Nephron (organoid): Measurements from ENCODE around the gene CUZD1.

ENCODE experiments used
- H3K27ac Mint-ChIP-seq, 3 experiments: 2 replicates each; pipeline ENCODE4 v1.8.0; 2020; ENCODE audit warnings: mixed read lengths in 3 of 3, mild to moderate bottlenecking in 2 of 3, moderate library complexity in 1 of 3
- H3K27me3 Mint-ChIP-seq: 2 replicates; pipeline ENCODE4 v1.8.0; 2021; ENCODE audit warnings: low read depth, mild to moderate bottlenecking, moderate library complexity, mixed read lengths
- H3K36me3 Mint-ChIP-seq: 2 replicates; pipeline ENCODE4 v1.8.0; 2020; ENCODE audit warnings: low read depth, mixed read lengths
- H3K4me1 Mint-ChIP-seq: 2 replicates; pipeline ENCODE4 v1.8.0; 2020; ENCODE audit warnings: mixed read lengths
- H3K4me3 Mint-ChIP-seq, 3 experiments: 2 replicates each; pipeline ENCODE4 v1.8.0; 2020; ENCODE audit warnings: mild to moderate bottlenecking in 3 of 3, mixed read lengths in 3 of 3, moderate library complexity in 2 of 3
- H3K9me3 Mint-ChIP-seq: 2 replicates; pipeline ENCODE4 v1.8.0; 2020; ENCODE audit warnings: mixed read lengths
- TF ChIP-seq, protein P1 (sequence below), 3 experiments: fragments of 200-600 bp; sonication (generic); IDR thresholded peaks; one replicate each; pipeline ENCODE4 v1.5.0; 2021; ENCODE audit warnings: antibody characterized with exemption in 3 of 3; ENCODE audit not compliant: unreplicated experiment in 3 of 3

CUZD1 gene, protein sequence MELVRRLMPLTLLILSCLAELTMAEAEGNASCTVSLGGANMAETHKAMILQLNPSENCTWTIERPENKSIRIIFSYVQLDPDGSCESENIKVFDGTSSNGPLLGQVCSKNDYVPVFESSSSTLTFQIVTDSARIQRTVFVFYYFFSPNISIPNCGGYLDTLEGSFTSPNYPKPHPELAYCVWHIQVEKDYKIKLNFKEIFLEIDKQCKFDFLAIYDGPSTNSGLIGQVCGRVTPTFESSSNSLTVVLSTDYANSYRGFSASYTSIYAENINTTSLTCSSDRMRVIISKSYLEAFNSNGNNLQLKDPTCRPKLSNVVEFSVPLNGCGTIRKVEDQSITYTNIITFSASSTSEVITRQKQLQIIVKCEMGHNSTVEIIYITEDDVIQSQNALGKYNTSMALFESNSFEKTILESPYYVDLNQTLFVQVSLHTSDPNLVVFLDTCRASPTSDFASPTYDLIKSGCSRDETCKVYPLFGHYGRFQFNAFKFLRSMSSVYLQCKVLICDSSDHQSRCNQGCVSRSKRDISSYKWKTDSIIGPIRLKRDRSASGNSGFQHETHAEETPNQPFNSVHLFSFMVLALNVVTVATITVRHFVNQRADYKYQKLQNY

DNA sequence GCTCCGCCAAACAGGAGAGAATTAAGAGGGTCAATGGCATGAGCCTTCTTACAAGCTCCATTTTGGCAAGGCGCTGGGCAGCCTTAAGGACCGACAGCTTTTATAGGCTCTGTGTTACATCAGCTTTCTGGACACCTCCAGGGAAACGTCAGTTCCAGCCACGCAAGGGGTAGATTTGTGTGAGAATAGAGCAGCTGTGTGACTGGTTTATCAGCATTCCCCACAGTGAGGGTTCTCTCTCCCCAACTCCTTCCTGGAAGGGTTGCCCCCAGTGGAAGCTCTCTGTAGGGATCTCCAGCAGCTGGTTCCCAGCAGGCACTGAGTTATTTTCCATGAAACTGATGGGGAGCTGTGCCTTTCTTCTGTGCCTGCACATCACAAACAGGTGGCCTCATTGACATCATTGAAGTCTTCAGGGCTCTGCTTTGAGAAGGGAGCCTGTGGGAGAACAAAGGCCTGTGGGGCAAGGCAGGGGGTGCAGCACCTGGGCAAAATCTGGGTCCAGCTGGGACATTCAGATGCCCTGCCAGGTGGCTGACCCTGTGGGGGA is at the start of gene CUZD1:
Gene CUZD1 (minus strand): TSS at position 75 of the 550 bp plus-strand sequence. CDS start 14 bp downstream, at position 61.
- Mint-ChIP-seq H3K4me1 (peaks cover 8% of the 10 kb centered on the region), H3K36me3 (no peaks in the 10 kb centered on the region), H3K9me3 (no peaks in the 10 kb centered on the region), H3K27me3 (peaks cover 5% of the 10 kb centered on the region), H3K27ac (no peak within 1 kb of the TSS), H3K4me3 (no peak within 1 kb of the TSS)
- TF ChIP-seq, protein P1, sequence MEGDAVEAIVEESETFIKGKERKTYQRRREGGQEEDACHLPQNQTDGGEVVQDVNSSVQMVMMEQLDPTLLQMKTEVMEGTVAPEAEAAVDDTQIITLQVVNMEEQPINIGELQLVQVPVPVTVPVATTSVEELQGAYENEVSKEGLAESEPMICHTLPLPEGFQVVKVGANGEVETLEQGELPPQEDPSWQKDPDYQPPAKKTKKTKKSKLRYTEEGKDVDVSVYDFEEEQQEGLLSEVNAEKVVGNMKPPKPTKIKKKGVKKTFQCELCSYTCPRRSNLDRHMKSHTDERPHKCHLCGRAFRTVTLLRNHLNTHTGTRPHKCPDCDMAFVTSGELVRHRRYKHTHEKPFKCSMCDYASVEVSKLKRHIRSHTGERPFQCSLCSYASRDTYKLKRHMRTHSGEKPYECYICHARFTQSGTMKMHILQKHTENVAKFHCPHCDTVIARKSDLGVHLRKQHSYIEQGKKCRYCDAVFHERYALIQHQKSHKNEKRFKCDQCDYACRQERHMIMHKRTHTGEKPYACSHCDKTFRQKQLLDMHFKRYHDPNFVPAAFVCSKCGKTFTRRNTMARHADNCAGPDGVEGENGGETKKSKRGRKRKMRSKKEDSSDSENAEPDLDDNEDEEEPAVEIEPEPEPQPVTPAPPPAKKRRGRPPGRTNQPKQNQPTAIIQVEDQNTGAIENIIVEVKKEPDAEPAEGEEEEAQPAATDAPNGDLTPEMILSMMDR (IDR thresholded peaks at IDR 0.05; ENCODE audit: unreplicated experiment in 3 of 3), result no peak

DNA sequence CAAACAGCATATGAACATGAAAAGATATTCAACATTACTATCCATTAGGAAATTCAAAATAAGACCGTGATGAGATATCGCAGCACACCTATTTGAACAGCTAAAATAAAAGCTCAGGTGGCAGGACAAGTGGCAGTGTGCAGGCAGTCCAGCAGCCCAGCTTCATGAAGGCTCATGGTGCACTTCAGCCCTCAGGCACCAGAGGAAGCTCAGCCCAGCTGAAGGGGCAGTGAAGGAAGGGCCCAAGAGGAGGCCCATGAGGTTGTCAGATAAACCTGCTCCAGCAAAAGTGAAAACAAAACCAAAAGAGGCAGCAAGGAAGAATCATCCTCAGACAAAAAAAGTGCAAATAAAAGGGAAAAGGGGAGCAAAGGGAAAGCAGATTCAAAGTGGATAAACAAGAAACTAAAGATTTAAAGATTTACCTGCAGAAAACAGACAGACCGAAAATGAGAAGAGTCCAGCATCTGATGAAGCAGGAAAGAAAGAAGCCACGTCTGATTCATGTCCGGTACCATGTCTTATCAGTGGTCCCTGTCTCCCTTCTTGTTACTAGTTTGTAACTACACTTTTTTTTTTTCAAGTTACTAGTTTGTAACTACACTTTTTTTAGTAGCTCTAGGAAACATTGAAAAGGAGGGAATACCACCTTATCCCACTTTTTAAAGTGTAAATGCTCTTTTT is 48.7 kb upstream of the CUZD1 start:
- H3K4me1 Mint-ChIP-seq, result no peaks in the 10 kb centered on the region
- TF ChIP-seq, protein P1 (IDR thresholded peaks at IDR 0.05; ENCODE audit: unreplicated experiment in 3 of 3), result no peak
- no peaks in the 10 kb centered on the region for H3K9me3 Mint-ChIP-seq
- peaks cover 13% of the 10 kb centered on the region for H3K27me3 Mint-ChIP-seq
- no peak overlapping the region for H3K4me3 Mint-ChIP-seq
- no peak overlapping the region for H3K27ac Mint-ChIP-seq
- no peaks in the 10 kb centered on the region for H3K36me3 Mint-ChIP-seq

DNA sequence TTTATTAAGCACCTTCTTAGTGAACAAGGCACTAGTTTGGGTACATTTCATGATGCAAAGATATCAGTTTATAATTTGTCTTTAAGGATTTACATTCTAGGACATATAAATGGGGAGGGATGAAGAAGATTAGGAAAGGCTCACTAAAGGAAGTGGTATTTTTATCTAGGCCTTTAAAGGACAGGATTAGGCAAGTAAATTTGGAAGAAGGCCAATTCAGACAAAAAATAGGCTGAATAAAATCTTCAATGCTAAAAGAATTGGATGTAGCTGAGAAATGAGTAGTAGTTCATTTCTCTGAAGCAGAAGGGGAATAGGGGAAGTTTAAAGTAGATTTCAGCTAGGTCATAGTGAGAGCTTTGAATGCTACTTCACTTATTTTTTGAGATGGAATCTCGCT is 38.5 kb upstream of the CUZD1 start:
- H3K27me3 Mint-ChIP-seq, result peaks cover 7% of the 10 kb centered on the region
- TF ChIP-seq, protein P1 (IDR thresholded peaks at IDR 0.05; ENCODE audit: unreplicated experiment in 3 of 3), result no peak
- H3K4me1 Mint-ChIP-seq, result no peaks in the 10 kb centered on the region
- no peak overlapping the region for H3K4me3 Mint-ChIP-seq
- H3K36me3 Mint-ChIP-seq, result no peaks in the 10 kb centered on the region
- H3K27ac Mint-ChIP-seq, result no peak overlapping the region
- no peaks in the 10 kb centered on the region for H3K9me3 Mint-ChIP-seq

DNA sequence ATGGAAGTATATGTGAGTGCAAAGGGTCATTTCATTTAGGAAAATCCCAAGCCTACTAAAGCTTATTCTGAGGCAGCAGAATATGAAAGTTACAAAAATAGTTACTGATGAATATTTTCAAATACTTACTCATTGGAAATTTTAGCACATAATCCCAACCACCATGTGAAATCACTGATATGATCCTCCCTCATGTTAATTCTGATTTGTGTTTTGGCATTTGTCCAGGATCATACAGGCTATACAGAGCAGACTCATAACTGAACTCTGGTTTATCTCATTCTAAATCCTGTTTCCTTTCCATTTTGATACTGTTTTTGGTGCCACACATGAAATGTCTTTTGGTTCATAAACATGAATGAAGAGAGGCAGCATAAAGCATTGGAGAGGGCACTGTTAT is 37.1 kb upstream of the CUZD1 start:
- Mint-ChIP-seq H3K4me1 (no peaks in the 10 kb centered on the region), H3K27me3 (peaks cover 13% of the 10 kb centered on the region), H3K36me3 (no peaks in the 10 kb centered on the region), H3K4me3 (no peak overlapping the region), H3K27ac (no peak overlapping the region), H3K9me3 (no peaks in the 10 kb centered on the region)
- TF ChIP-seq, protein P1 (IDR thresholded peaks at IDR 0.05; ENCODE audit: unreplicated experiment in 3 of 3), result no peak

DNA sequence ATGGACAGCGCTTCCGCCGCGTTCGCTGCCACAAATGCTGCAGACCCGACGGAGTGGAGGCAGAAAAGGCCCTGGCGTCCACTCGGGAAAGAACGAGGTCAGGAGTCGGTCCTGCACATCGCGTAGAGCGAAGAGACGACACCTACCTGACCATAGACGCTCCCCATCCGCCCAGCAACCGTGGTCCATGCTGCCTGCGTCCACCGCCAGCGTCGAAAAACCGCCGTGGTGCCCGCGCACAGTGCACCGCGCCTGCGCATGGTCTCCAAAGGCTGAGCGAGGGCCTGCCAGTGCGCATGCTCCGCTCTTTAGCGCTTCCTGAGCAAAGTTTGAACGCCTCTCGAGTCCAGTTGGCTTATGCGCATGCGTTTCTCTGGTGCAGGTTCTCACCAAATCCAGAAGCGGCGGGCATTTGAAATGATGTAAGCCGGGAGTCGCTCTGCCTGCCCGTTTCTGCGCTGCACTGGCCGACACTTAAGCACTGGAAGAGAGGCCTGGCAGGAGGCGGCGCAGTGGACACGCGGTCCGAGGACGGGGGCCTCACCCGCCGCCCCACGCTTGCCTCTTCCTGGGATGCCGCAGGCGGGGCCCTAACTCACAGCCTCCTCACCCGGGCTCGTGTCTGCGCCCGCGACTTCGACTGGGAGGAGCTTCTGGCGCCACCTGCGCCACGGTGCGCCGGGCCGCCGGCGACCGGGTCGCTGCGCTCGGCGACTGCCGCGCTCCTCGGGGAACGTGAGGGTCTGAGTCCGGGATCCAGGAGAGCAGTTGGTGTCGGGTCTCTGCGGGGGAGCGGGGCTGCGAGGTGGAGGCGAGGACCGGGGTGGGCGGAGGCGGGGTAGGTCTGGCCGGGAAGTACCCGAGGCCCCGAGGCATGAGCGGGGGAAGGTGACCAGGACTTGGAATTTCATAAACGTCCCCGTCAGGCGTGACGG is 33.9 kb upstream of the CUZD1 start, which contains the start of gene FAM24B:
Gene FAM24B (minus strand): TSS at position 243 of the 935 bp plus-strand sequence. CDS start 29,066 bp downstream, outside the sequence.
- H3K36me3 Mint-ChIP-seq, result no peaks in the 10 kb centered on the region
- no peaks in the 10 kb centered on the region for H3K9me3 Mint-ChIP-seq
- TF ChIP-seq, protein P1 (IDR thresholded peaks at IDR 0.05; ENCODE audit: unreplicated experiment in 3 of 3), result no peak
- no peak within 1 kb of the TSS for H3K4me3 Mint-ChIP-seq
- H3K4me1 Mint-ChIP-seq, result no peaks in the 10 kb centered on the region
- peaks cover 12% of the 10 kb centered on the region for H3K27me3 Mint-ChIP-seq
- H3K27ac Mint-ChIP-seq, result no peak within 1 kb of the TSS
